ENCODE data around the gene GZMM. TPM values are rescaled to one million over a fixed set of nuclear protein-coding genes. Genes with fewer than 3 reads are reported as not detected.

GZMM gene
- total and polyA plus RNA-seq, 5 experiments from 2014 or later: 46.9 to 450 (median 228) TPM

DNA sequence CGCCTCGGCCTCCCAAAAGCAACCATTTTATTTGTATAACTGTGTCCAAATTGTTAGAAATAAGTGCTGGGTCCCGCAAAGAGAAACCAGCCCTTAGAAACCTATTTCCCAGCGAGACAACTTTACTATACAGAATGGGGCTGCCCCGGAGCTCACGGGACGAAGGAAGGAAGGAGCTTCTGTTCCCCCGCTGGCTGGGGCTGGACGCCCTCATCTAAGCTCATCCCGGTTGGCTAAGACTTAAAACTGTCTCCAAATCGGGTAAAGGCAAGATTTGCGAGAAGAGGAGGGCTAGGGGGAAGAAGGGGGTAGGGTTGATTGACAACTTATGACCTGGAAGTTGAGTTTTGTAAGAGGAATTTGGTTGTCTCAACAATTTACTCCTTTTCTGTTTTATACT is 16.3 kb downstream of the GZMM start:
- Mint-ChIP-seq H3K4me3 (no peak overlapping the region), H3K36me3 (no peaks in the 10 kb centered on the region), H3K9me3 (no peaks in the 10 kb centered on the region), H3K27ac (peak overlapping the region in 1 of 10 donors; percentile 56), H3K4me1 (peaks cover 0 to 3% (median 0%) of the 10 kb centered on the region in 4 donors), H3K27me3 (no peaks in the 10 kb centered on the region)
- POLR2A ChIA-PET: no interaction called here
- DNase-seq (no peak), ATAC-seq (no peak)

- Mint-ChIP-seq H3K4me3 (peak overlapping the region in 1 of 10 donors; percentile 26), H3K4me1 (peaks cover 7 to 15% (median 10%) of the 10 kb centered on the region in 4 donors), H3K9me3 (peaks cover 0 to 4% (median 0%) of the 10 kb centered on the region in 9 donors), H3K36me3 (no peaks in the 10 kb centered on the region), H3K27me3 (peaks cover 0 to 3% (median 0%) of the 10 kb centered on the region in 5 donors), H3K27ac (peak overlapping the region in 2 of 10 donors; percentile 29 to 35)
- POLR2A ChIA-PET: interaction anchor here (0.7 to 1.0 kb wide), 2 partner anchors 18 to 55 kb away, joined by 3 read pairs; no protein-coding TSS in a partner anchor
- DNase-seq (no peak), ATAC-seq (no peak)
Observed at GRCh38 chr19:566403-566802, 22.6 kb downstream of the GZMM start.

DNA sequence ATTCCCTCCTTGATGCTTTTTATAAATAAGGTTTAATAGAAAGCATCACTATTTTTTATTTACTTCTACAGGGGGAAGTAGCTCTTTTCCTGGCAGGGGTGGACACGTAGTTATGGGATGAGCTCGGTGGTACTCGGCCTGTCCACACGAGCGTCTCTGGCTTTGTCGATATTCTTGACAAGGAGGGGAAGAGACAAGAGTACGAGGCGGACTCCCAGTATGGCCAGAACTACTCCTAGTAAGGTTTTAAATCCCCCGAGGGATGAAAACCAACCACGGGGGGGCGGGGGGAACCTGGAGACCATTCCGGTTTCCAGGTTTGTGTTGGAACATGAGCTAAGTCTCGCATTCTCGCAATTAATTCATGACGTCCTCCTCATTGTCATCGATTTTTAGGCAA is 23.0 kb downstream of the GZMM start:
- peaks cover 0 to 4% (median 0%) of the 10 kb centered on the region in 9 donors for H3K9me3 Mint-ChIP-seq
- H3K27ac Mint-ChIP-seq: peak overlapping the region in 1 of 10 donors; percentile 29
- no peaks in the 10 kb centered on the region for H3K36me3 Mint-ChIP-seq
- peaks cover 7 to 16% (median 13%) of the 10 kb centered on the region in 4 donors for H3K4me1 Mint-ChIP-seq
- POLR2A ChIA-PET: interaction anchor here (0.7 to 1.4 kb wide), 4 partner anchors 13 to 56 kb away, joined by 3 read pairs; no protein-coding TSS in a partner anchor
- H3K4me3 Mint-ChIP-seq: peak overlapping the region in 2 of 10 donors; percentile 34 to 47
- DNase-seq (no peak), ATAC-seq (no peak)
- H3K27me3 Mint-ChIP-seq: peaks cover 0 to 3% (median 0%) of the 10 kb centered on the region in 5 donors

- Mint-ChIP-seq H3K27ac (peak overlapping the region in 1 of 10 donors; percentile 35), H3K9me3 (peaks cover 0 to 4% (median 0%) of the 10 kb centered on the region in 9 donors), H3K4me1 (peaks cover 9 to 17% (median 16%) of the 10 kb centered on the region in 4 donors), H3K36me3 (no peaks in the 10 kb centered on the region), H3K4me3 (no peak overlapping the region), H3K27me3 (peaks cover 0 to 3% (median 0%) of the 10 kb centered on the region in 5 donors)
- ATAC-seq (no peak), DNase-seq (no peak)
- POLR2A ChIA-PET: interaction anchor here (0.7 to 1.4 kb wide), 5 partner anchors 9 to 472 kb away, joined by 3 read pairs; no protein-coding TSS in a partner anchor
Observed at GRCh38 chr19:567296-567900, 23.5 kb downstream of the GZMM start.

- Mint-ChIP-seq H3K27me3 (peaks cover 0 to 3% (median 0%) of the 10 kb centered on the region in 5 donors), H3K4me3 (peak overlapping the region in 9 of 10 donors; percentile 28 to 91 (median 62)), H3K36me3 (no peaks in the 10 kb centered on the region), H3K9me3 (peaks cover 0 to 4% (median 0%) of the 10 kb centered on the region in 9 donors), H3K4me1 (peaks cover 14 to 38% (median 34%) of the 10 kb centered on the region in 4 donors), H3K27ac (peak overlapping the region in 4 of 10 donors; percentile 25 to 95 (median 55))
- DNase-seq (peak in 2 of 10 donors; percentile 27 to 41), ATAC-seq (no peak)
- POLR2A ChIA-PET: interaction anchor here (1.5 kb wide), 1 partner anchor 39 kb away, joined by 4 read pairs; the partner anchor contains the start of gene CDC34
Observed at GRCh38 chr19:570251-570686, 26.4 kb downstream of the GZMM start.

GRCh38 chr19:570937-571565 is 27.2 kb downstream of the GZMM start:
- Mint-ChIP-seq H3K4me3 (peak overlapping the region; percentile 85 to 99 (median 97)), H3K27ac (peak overlapping the region; percentile 92 to 100 (median 98)), H3K27me3 (peaks cover 0 to 3% (median 0%) of the 10 kb centered on the region in 5 donors), H3K9me3 (peaks cover 0 to 4% (median 0%) of the 10 kb centered on the region in 9 donors), H3K4me1 (peaks cover 14 to 41% (median 36%) of the 10 kb centered on the region in 4 donors), H3K36me3 (no peaks in the 10 kb centered on the region)
- peak; percentile 39 to 77 (median 66) for DNase-seq
- POLR2A ChIA-PET: interaction anchor here (0.9 to 2.1 kb wide), 3 partner anchors 40 to 65 kb away, joined by 6 to 17 read pairs (median 8); partner anchors contain the start of gene CDC34
- peak; percentile 38 to 41 for ATAC-seq

DNA sequence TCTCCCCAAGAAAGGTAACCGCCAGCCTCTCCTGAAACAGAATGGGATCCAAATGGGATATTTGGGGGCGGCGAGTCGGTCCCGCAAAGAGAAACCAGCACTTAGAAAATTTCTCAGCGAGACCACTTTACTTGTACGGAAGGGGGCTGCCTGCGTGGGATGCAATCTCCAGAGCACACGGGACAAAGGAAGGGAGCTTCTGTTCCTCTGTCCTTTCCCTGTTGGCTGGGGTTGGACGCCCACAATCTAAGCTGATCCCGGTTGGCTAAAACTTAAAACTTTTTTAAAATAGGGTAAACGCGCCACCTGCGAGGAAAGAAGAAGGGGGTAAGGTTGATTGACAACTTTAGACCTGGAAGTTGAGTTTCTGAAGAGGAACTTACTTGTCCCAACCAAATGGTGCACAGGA is 27.7 kb downstream of the GZMM start:
- POLR2A ChIA-PET: interaction anchor here (0.6 to 2.1 kb wide), 5 partner anchors 40 to 285 kb away, joined by 3 to 17 read pairs (median 6); partner anchors contain the start of gene CDC34
- ATAC-seq: peak; percentile 10 to 27

DNA sequence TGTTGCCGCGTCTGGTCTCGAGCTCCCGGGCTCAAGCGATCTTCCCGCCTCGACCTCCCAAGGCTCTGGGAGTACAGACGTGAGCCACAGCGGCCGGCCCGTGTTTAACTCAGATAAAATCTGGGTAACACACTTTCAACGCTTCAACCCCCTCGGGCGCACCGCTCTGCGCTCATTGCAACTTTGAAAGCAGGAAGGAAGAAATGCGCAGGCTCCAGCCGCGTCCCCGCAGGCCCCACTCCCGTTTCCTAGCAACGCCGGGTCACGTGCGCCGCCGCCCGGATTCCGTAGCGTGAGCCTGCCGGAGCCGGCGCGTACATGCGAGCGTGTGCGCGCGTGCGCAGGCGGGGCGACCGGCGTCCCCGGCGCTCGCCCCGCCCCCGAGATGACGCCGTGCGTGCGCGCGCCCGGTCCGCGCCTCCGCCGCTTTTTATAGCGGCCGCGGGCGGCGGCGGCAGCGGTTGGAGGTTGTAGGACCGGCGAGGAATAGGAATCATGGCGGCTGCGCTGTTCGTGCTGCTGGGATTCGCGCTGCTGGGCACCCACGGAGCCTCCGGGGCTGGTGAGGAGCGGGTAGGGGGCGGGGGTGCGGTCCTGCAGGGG is 28.4 kb downstream of the GZMM start, which contains the start of gene BSG:
Gene BSG, plus strand, starts transcription at position 457 of the 603 bp plus-strand sequence. Its CDS starts 39 bp downstream, at position 496.
- POLR2A ChIA-PET: interaction anchor here (0.6 to 2.1 kb wide), 6 partner anchors 41 to 284 kb away, joined by 3 to 17 read pairs (median 6); partner anchors contain the start of gene CDC34
- H3K4me1 Mint-ChIP-seq: peaks cover 14 to 52% (median 43%) of the 10 kb centered on the region in 4 donors
- DNase-seq (peak; percentile 95 to 99 (median 98)), ATAC-seq (peak; percentile 79 to 84)
- peaks cover 0 to 4% (median 0%) of the 10 kb centered on the region in 9 donors for H3K9me3 Mint-ChIP-seq
- peaks cover 0 to 3% (median 0%) of the 10 kb centered on the region in 5 donors for H3K27me3 Mint-ChIP-seq
- peak within 1 kb of the TSS; percentile 92 to 100 (median 98) for H3K27ac Mint-ChIP-seq
- no peaks in the 10 kb centered on the region for H3K36me3 Mint-ChIP-seq
- peak within 1 kb of the TSS; percentile 85 to 99 (median 97) for H3K4me3 Mint-ChIP-seq

More for the DNA sequence above, 27.7 kb downstream of the GZMM start:
- Mint-ChIP-seq H3K9me3 (peaks cover 0 to 4% (median 0%) of the 10 kb centered on the region in 9 donors), H3K36me3 (no peaks in the 10 kb centered on the region), H3K27ac (peak overlapping the region; percentile 92 to 100 (median 98)), H3K4me3 (peak overlapping the region; percentile 85 to 99 (median 97)), H3K27me3 (peaks cover 0 to 3% (median 0%) of the 10 kb centered on the region in 5 donors), H3K4me1 (peaks cover 12 to 46% (median 39%) of the 10 kb centered on the region in 4 donors)
- peak in 2 of 10 donors; percentile 27 to 31 for DNase-seq

GRCh38 chr19:572743-573518 is 29.1 kb downstream of the GZMM start:
- Mint-ChIP-seq H3K4me1 (peaks cover 14 to 54% (median 43%) of the 10 kb centered on the region in 4 donors), H3K27me3 (peaks cover 0 to 3% (median 0%) of the 10 kb centered on the region in 5 donors), H3K4me3 (peak overlapping the region; percentile 85 to 99 (median 91)), H3K27ac (peak overlapping the region in 9 of 10 donors; percentile 81 to 97 (median 92)), H3K9me3 (peaks cover 0 to 4% (median 0%) of the 10 kb centered on the region in 9 donors), H3K36me3 (no peaks in the 10 kb centered on the region)
- ATAC-seq (no peak), DNase-seq (no peak)
- POLR2A ChIA-PET: interaction anchor here (0.7 to 2.1 kb wide), 5 partner anchors 11 to 66 kb away, joined by 3 to 17 read pairs (median 5); partner anchors contain the start of gene CDC34

DNA sequence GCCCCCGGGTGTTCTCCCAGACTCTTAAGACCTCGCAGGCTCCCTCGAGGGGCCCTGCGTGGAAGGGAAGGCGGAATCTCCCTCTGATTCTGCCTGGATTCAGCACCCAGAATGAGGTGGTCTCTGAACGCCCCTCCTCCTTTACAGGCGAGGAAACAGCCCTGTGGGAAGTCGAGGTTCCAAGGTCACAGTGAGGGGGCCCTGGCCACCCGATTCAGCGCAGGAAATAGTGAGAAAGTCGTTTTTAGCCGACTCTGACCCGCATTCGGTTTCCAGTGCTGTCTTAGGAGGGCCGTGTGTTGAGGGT is 29.6 kb downstream of the GZMM start:
- Mint-ChIP-seq H3K4me1 (peaks cover 14 to 55% (median 43%) of the 10 kb centered on the region in 4 donors), H3K27ac (peak overlapping the region in 9 of 10 donors; percentile 5 to 87 (median 62)), H3K4me3 (peak overlapping the region; percentile 79 to 94 (median 86)), H3K9me3 (peaks cover 0 to 4% (median 0%) of the 10 kb centered on the region in 9 donors), H3K36me3 (peaks cover 0 to 3% (median 0%) of the 10 kb centered on the region in 3 donors), H3K27me3 (peaks cover 0 to 3% (median 0%) of the 10 kb centered on the region in 5 donors)
- POLR2A ChIA-PET: no interaction called here
- DNase-seq: no peak
- ATAC-seq: no peak
